AG04450 (cell line): ENCODE data around the gene LIG1. TPM values are rescaled to one million over a fixed set of nuclear protein-coding genes. Genes with fewer than 3 reads are reported as not detected.
"Not testable (repeated sequence)": the region's sequence is repeated elsewhere in the genome, so short reads cannot be mapped to it uniquely, and the experiment has no call there.

Experiments used
- CTCF ChIA-PET: fragments of 300-600, 350-600 bp; formaldehyde crosslinking; extraction: SDS; loops from one replicate; lab custom pipeline; 2022; ENCODE audit warnings: antibody characterized with exemption, inconsistent platforms; lab: Charles Lee
- POLR2A ChIA-PET: fragments of 350-600 bp; formaldehyde crosslinking; extraction: SDS; loops from one replicate; lab custom pipeline; 2021; ENCODE audit warnings: antibody characterized with exemption, inconsistent platforms; lab: Yijun Ruan, JAX
- DNase-seq: peaks from one replicate; pipeline ENCODE4 v3.0.0-alpha.2; 2011; ENCODE audit warnings: low read depth, low spot score
- H3K27ac ChIP-seq: one replicate; pipeline ENCODE4 v1.5.1; 2012; ENCODE audit warnings: low read depth, low read length, control low read depth
- H3K27me3 ChIP-seq: one replicate; pipeline ENCODE4 v1.6.0; 2012; ENCODE audit warnings: low read length; ENCODE audit not compliant: control insufficient read depth, insufficient read depth
- H3K4me3 ChIP-seq: 2 replicates; pipeline ENCODE4 v1.5.1; 2011; ENCODE audit warnings: mild to moderate bottlenecking, low read depth, low read length, control low read depth
- H3K9me3 ChIP-seq: 2 replicates; pipeline ENCODE4 v1.5.1; 2012; ENCODE audit warnings: low read length; ENCODE audit not compliant: control insufficient read depth, insufficient read depth
- polyA plus RNA-seq: library from polyadenylated mRNA; depleted of rRNA; stranded (reverse); fragments of >200 nt; gene quantifications from 2 replicates; pipeline ENCODE4 v1.2.3, GENCODE V29; 2011
- TF ChIP-seq, protein P1 (sequence below): IDR thresholded peaks from 2 replicates; pipeline ENCODE4 v1.5.1; 2011; ENCODE audit warnings: low read depth, low read length, control low read depth, inconsistent platforms

Gene LIG1
- polyA plus RNA-seq, 1 experiment, result 7.6 TPM

DNA sequence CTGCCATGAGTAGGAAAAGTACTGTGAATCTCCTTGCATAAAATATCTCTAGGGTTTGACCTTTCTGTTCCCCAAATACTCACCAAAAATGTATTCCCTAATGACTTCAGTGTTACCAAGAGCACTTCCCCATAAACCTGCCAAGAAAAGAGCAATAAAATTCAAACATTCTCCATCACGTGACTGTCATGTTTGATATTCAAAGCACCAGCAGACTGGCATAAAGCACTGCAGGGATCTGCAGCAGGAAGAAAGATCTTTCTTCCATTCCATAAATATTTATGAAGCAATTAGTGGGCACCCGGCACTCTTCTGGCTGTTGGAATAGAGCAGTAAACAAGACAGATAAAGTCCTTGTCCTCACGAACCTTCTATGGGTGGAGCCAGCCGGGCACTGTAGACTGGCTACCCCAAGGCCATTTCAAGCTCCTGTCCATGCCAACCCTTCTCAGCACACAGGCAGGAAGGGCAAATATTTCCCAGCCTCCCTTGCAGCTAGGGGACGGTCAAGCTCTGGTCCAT, 79.8 kb downstream of the LIG1 start:
- TF ChIP-seq, protein P1, sequence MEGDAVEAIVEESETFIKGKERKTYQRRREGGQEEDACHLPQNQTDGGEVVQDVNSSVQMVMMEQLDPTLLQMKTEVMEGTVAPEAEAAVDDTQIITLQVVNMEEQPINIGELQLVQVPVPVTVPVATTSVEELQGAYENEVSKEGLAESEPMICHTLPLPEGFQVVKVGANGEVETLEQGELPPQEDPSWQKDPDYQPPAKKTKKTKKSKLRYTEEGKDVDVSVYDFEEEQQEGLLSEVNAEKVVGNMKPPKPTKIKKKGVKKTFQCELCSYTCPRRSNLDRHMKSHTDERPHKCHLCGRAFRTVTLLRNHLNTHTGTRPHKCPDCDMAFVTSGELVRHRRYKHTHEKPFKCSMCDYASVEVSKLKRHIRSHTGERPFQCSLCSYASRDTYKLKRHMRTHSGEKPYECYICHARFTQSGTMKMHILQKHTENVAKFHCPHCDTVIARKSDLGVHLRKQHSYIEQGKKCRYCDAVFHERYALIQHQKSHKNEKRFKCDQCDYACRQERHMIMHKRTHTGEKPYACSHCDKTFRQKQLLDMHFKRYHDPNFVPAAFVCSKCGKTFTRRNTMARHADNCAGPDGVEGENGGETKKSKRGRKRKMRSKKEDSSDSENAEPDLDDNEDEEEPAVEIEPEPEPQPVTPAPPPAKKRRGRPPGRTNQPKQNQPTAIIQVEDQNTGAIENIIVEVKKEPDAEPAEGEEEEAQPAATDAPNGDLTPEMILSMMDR, result no peak
- DNase-seq, result no peak
- no peak overlapping the region for H3K4me3 ChIP-seq
- H3K27ac ChIP-seq, result no peak overlapping the region
- peaks cover 6% of the 10 kb centered on the region for H3K27me3 ChIP-seq
- ChIA-PET POLR2A (no interaction called here), CTCF (no interaction called here)
- H3K9me3 ChIP-seq, result peaks cover 26% of the 10 kb centered on the region; the same call in 1 of the 2 replicates

GRCh38 chr19:48088991-48089390, 81.2 kb downstream of the LIG1 start:
- peaks cover 22% of the 10 kb centered on the region; the same call in 1 of the 2 replicates for H3K9me3 ChIP-seq
- POLR2A ChIA-PET, DNase-seq, H3K27me3 ChIP-seq, H3K4me3 ChIP-seq, H3K27ac ChIP-seq: not testable (repeated sequence)
- CTCF ChIA-PET, result interaction anchor here (0.6 kb wide), 1 partner anchor 14 kb away, joined by 3 read pairs; no protein-coding TSS in a partner anchor

GRCh38 chr19:48085904-48086864, 84.0 kb downstream of the LIG1 start:
- TF ChIP-seq, protein P1, result no peak
- Histone ChIP-seq H3K9me3 (peaks cover 17% of the 10 kb centered on the region; the same call in 1 of the 2 replicates), H3K4me3 (no peak overlapping the region), H3K27ac (no peak overlapping the region), H3K27me3 (peaks cover 6% of the 10 kb centered on the region)
- no peak for DNase-seq
- ChIA-PET POLR2A (interaction anchor here (0.5 kb wide), 1 partner anchor 870 kb away, joined by 6 read pairs; no protein-coding TSS in a partner anchor), CTCF (interaction anchor here (0.9 kb wide), 1 partner anchor 125 kb away, joined by 3 read pairs; no protein-coding TSS in a partner anchor)

- Histone ChIP-seq H3K27ac (no peak overlapping the region), H3K9me3 (peaks cover 12% of the 10 kb centered on the region; the same call in 1 of the 2 replicates), H3K27me3 (peaks cover 6% of the 10 kb centered on the region), H3K4me3 (no peak overlapping the region)
- TF ChIP-seq, protein P1, result no peak
- POLR2A ChIA-PET, result no interaction called here
- DNase-seq, result no peak
- CTCF ChIA-PET, result interaction anchor here (1.5 kb wide), 1 partner anchor 23 kb away, joined by 3 read pairs; no protein-coding TSS in a partner anchor
Measured at GRCh38 chr19:48085076-48085475, 85.1 kb downstream of the LIG1 start.

GRCh38 chr19:48081106-48081505, 89.0 kb downstream of the LIG1 start:
- CTCF ChIA-PET, result interaction anchor here (0.6 kb wide), 1 partner anchor 25 kb away, joined by 3 read pairs; no protein-coding TSS in a partner anchor
- no peaks in the 10 kb centered on the region for H3K27me3 ChIP-seq
- no peak overlapping the region for H3K27ac ChIP-seq
- TF ChIP-seq, protein P1, result no peak
- no peak for DNase-seq
- H3K4me3 ChIP-seq, result no peak overlapping the region
- POLR2A ChIA-PET, result interaction anchor here (0.7 kb wide), 1 partner anchor 373 kb away, joined by 4 read pairs; no protein-coding TSS in a partner anchor
- H3K9me3 ChIP-seq, result peaks cover 7% of the 10 kb centered on the region; the same call in 1 of the 2 replicates

DNA sequence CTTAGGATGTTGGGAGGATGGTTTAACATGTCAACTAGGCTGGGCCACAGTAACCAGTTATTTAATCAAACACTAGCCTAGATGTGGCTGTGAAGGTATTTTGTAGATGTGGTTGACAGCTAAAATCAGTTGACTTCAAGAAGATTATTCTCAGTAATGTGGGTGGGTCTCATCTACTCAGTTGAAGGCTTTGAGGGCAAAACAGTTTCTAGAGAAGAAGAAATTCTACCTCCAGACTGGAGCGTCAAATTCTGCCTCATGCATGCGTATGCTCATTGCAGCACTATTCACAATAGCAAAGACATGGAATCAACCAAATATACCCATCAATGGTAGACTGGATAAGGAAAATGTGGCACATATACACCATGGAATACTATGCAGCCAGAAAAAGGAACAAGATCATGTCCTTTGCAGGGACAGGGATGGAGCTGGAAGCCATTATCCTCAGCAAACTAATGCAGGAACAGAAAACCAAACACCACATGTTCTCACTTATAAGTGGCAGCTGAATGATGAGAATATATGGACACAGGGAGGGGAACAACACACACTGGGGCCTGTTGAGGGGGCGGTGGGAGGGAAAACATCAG, 99.9 kb downstream of the LIG1 start:
- H3K27ac ChIP-seq, H3K9me3 ChIP-seq, H3K4me3 ChIP-seq, POLR2A ChIA-PET, DNase-seq, H3K27me3 ChIP-seq: not testable (repeated sequence)
- CTCF ChIA-PET, result interaction anchor here (0.6 kb wide), 1 partner anchor 155 kb away, joined by 3 read pairs; no protein-coding TSS in a partner anchor
